Measurements from ENCODE around the gene ME2. TPM values are rescaled to one million over a fixed set of nuclear protein-coding genes. Genes with fewer than 3 reads are reported as not detected.
"Not testable (repeated sequence)": the region's sequence is repeated elsewhere in the genome, so short reads cannot be mapped to it uniquely, and the experiment has no call there.

Gene ME2
- total RNA-seq, 1 experiment from 2014 or later: 39.5 TPM

DNA sequence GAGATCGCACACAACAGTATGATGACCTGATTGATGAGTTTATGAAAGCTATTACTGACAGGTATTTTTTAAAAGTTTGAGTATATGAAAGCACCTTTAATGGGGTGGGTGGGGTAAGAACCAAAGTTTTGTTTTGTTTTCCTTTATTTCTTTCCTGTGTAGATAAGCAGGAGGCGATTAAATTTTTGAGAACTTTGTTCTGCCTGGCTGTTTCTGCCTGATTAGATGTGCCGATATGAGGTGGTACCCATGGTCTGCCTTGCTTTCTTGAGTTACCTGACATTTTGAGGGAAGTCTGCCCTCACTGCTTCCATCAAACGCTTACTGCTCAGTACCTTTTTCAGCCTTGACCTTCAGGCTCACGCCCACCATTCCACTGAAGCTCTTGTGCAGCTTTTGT is 39.2 kb downstream of the ME2 start:
- no peak for DNase-seq (ENCODE audit: low read depth)

DNA sequence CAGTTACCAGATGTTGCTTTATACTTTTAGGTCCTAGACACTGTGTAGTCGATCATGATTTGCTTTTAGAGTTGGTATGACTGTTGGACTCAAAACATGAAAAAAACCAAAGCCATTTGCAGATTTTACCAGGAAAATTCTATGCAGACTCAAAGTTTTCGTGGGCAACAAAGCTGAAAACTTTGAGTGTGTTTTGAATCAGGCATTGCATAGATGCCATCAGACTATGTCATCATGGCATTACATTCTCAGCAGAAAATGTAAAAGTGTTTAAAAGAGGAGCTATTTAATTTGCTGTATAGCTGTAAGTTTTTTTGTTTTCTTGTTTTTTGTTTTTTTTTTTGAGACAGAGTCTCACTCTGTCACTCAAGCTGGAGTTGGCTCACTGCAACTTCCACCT is 45.5 kb downstream of the ME2 start:
- no peak for DNase-seq (ENCODE audit: low read depth)

DNA sequence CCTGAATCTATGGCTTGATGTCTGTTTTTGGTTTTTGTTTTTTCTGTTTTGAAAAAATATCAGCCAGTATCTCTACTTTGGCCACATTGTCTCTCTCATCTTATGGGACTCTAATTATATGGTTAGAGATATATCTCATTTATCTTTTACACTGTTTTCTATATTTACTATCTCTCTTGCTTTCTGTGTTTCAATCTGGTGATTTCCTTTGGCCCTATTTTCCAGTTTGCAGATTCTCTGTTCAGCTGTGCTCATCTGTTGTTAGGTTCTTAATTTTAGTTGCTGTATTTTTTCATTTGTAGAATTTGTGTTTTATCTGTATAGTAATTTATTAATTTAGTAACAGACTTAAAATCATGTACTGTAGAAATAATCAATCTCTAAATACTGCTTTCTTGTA is 47.6 kb downstream of the ME2 start:
- no peak for DNase-seq (ENCODE audit: low read depth)

DNA sequence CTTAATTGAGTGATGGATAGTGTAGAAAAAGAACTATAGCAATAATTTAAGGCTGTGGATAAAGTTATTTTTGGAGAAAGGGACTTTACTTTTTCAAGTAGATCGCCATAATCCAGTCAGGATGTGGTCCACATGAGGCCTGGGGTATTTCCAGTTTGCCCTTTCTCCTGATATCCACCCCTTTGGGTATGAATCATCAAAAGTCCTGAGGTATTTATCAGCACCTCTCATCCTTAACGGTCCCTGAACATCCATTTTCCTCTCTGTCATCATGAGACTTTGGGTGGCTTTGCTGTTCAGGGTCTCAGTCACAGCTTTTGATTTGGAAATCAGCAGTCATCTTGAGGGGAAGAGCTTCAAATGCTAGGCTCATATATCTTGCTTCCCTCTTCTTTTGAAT is 49.6 kb downstream of the ME2 start:
- peak; percentile 30 for DNase-seq (ENCODE audit: low read depth)

DNA sequence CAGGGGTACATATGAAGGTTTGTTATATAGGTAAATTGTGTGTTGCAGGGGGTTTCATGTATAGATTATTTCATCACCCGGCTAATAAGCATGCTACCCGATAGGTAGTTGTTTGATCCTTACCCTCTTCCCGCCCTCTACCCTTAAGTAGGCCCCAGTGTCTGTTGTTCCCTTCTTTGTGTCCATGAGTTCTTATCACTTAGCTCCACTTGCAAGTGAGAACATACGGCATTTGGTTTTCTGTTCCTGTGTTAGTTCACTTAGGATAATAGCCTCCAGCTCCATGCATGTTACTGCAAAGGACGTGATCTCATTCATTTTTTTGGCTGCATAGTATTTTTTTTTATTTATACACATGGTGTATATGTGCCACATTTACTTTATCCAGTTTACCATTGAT is 54.8 kb downstream of the ME2 start:
- no peak for DNase-seq (ENCODE audit: low read depth)

DNA sequence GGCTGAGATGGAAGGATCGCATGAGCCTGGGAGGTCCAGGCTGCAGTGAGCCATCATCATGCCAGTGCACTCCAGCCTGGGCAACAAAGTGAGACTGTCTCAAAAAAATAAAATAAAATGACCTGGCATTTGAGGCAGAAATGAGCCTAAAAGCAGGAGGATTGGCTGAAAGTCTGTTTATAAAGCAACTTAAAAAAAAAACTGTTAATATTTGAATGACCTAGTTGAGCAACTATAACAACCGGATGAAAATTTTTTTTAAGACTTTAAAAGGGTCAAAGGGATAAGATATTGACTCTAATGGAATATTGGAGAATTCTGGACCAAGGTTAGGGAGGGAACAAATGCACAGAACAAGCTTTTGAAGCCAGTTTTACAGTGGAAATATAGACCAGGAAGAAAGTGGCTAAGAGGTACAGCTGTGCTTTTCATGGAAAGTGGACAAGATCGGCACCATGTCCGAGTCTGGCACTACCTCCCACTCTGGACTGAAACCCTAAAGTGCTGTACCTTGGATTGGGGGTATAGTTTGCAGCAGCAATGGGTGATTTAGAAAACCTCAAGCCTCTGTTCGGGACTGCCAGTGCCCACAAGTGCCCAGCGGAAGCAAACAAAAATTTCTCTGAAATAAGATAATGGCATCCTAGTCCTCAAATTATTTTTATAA is 55.8 kb downstream of the ME2 start:
- no peak for DNase-seq (ENCODE audit: low read depth)

DNA sequence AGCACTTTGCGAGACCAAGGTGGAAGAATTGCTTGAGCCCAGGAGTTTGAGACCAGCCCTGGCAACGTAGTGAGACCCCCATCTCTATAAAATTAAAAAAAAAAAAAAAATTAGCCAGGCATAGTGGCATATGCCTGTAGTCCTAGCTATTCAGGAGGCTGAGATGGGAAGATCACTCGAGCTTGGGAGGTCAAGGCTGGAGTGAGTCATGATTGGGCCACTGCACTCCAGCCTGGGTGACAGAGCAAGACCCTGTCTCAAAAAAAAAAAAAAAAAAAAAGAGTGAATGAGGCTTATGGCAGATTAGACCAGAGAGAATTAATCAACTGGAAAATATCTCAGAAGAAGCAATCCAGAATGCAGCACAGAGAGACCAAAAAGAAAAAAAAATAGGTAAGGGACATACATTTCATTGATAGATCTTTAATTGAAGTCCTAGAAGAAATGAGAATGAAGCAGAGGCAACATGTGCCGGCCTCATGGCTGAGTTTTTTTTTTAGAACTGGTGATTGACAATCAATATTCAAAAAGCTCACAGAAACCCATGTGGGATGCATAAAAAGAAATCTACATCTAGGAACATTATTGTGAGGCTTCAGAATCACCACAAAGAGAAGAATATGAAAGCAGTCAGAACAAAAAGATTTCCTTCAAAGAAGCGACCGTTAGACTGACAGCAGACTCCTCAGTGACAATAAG is 56.7 kb downstream of the ME2 start:
- DNase-seq (ENCODE audit: low read depth): no peak

DNA sequence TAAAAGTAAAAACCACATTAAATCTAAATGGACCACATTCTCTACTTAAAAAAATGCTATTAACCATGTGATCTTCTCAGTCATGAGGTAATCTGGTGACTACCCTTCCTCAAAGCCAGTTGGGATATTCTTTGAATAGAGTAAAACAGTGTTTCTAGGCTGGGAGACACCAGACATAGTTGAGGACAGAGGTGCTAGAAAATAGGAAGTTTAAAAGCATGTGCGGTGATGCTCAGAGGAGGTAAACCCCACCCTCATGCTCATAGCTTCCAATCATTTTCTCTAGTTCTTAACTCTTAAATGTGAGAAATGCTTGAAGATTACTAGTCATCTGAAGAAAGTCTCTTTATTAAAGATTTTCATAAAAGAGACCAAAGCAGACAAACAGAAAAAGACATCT is 58.3 kb downstream of the ME2 start:
- no peak for DNase-seq (ENCODE audit: low read depth)

DNA sequence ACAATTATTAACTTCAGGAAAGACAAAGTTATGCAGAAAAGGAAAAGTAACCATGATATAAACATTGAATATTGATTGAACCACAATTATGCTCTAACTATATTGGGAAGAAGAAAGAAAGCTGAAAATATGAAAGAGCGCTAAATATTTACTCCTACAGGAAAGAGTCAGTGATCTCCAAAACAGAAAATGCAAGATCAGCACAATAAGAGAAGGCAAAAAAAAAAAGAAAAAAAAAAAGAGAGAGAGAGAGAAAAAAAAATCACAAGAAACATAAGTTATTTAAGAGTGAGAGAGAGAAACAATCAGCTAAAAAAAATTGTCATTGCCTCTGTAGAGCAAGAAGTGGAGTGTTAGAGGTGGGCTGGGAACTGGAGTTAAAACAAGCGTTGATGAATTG is 60.0 kb downstream of the ME2 start:
- no peak for DNase-seq (ENCODE audit: low read depth)

DNA sequence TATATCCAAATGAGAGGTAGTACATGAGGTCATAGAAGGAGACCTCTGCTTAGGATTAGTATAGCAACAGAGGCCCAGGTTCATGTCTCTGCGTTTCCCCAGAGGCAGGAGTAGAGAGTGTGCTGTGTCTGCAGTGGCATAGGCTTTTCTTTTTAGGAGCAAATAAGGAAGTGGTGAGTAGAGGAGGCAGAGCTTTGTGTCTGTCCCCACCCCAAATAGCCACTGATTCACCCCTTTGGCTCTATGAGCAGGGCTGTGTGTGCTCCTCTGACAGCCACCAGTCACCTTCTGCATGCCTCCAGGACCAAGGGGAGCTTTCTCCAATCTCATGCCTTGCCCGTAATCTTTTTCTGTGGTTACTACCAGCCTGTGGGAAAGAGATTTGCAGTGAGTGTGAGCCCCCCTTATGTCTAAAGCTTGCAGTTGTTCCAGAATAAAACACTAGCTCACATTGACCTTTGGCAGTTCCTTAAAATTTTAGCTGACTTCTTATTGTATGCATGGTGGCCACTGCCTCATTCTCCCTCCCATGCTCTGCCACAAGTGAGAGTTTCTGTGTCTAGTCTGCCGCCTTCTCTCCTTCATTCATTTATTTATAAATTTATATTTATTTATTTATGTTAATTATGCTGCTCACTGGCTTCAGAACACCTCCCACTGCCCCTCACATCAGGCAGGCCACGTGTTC is 65.5 kb downstream of the ME2 start:
- DNase-seq (ENCODE audit: low read depth): no peak

DNA sequence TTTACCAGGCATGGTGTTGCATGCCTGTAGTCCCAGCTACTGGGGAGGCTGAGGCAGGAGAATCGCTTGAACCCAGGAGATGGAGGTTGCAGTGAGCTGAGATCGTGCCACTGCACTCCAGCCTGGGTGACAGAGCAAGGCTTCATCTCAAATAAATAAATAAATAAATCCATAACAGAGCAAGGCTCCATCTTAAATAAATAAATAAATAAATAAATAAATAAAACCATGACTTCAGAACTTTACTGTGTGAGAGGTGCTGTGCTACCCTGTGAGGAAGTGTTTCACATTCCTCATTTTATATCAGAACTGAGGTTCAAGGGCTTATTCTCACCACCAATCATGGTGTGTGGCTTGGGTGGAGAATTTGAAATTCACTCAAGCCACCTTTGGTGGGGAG is 67.0 kb downstream of the ME2 start:
- DNase-seq (ENCODE audit: low read depth): not testable (repeated sequence)

DNA sequence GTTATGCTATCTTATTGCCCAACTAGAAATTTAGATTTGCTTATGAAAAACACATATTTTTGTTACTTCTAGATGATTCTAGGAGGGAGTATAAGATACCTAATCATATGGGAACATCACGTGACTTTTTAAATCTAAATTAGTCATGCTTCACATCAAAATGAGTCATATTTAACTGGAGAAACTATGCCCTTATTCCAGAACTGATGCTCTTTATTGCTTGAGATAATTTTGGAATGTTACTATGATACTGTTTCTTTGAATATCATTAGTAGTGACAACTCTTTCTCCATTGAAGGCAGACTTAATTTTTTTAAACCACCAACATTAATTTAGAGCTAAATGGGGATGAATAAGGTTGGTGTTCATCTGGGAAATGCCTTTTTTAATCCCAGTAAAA is 69.0 kb downstream of the ME2 start:
- DNase-seq (ENCODE audit: low read depth): peak; percentile 38

DNA sequence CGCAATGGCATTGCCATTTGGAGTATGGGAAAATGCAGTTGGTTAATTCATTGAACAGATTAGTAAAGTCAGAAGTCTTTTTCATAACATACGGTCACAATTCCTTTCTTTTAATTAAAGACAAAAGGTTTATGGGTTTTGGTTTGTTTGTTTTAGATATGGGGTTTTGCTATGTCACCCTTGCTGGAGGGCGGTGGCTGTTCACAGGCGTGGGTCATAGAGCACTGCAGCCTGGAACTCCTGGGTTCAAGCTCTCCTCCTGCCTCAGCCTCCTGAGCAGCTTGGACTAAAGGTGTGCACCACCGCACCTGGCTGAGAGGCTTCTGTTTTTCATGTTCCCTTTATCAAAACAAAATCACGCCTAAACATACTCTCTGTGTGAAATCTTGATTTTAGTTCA is 70.3 kb downstream of the ME2 start:
- no peak for DNase-seq (ENCODE audit: low read depth)

DNA sequence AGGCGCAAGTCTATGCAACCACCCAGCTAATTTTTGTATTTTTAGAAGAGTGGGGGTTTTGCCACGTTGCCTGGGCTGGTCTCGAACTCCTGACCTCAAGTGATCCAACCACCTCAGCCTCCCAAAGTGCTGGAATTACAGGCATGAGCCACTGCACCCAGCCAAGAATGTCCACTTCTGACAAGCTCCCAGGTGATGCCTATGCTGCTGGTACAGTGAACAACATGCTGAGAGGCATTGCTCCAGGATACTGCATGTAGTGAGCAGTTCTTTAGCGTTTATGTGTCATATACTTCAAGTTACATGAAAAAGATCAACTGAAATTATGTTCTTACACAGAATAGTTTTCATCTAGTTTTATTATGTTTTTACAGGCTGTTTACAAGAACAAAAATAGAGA is 71.7 kb downstream of the ME2 start:
- DNase-seq (ENCODE audit: low read depth): no peak

DNA sequence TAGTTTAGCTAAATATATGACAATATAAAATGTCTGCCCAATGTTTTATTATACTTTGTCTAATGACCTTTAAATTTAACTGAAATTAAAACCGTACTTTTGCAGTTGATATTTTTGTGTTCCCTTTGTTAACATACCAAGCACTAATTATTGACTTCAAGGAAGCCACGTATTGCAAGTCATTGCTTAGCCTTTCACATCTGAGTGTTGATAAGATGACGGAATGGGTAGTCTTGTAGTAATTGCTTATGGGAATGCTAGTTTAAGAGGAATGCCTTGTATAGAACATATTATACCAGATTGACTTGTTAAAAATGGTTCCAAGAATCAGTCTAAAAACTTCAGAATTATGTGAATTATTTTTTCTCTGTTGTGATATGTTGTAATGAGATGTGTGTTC is 74.9 kb downstream of the ME2 start:
- DNase-seq (ENCODE audit: low read depth): no peak

DNA sequence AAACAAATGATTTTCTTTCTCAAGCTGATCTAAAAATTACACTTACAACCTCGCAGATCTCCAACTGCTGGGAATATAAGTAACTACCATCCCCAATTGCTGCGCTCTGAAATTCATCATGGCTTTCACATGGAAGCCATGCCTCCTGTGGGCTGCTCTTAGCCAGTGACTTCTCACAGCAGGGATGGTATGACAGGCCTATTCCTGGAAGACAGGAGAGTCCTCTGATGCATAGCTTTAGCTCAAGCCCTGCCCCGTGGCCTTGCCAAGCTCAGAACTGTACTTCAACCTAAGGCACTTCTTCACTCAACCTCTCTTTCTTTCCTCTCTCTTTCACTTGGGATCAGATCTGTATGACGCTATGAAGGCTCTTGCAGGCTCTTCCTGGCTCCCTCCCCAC is 76.3 kb downstream of the ME2 start:
- DNase-seq (ENCODE audit: low read depth): no peak

DNA sequence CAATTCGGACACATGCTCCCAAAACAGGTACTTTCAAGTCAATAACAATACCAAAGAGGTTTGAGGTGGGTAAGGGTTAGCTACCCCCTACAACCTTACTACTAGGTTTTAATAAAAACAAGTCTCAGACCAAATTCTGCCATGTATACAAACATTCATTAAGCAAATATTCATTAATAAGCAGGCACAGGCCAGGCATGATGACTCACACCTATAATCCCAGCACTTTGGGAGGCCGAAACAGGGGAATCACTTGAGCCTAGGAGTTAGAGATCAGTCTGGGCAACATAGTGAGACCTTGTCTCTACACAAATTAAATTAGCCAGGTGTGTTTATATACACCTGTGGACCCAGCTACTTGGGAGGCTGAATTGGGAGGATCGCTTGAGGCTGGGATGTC is 77.2 kb downstream of the ME2 start:
- no peak for DNase-seq (ENCODE audit: low read depth)

DNA sequence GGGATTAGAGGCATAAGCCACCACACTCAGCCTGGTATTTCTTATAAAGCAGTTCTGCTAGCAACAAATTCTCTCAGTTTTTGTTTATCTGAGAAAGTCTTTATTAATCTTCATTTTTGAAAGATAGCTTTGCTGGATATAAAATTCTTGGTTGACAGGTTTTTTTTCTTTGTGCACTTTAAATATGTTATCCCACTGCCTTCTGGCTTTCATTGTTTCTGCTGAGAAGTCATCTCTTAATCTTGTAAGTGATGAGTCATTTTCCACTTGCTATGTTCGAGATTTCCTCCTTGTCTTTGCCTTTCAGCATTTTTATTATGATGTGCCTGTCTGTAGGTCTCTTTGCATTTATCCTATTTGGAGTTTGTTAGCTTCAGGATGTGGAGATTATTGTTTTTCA is 83.1 kb downstream of the ME2 start:
- no peak for DNase-seq (ENCODE audit: low read depth)

DNA sequence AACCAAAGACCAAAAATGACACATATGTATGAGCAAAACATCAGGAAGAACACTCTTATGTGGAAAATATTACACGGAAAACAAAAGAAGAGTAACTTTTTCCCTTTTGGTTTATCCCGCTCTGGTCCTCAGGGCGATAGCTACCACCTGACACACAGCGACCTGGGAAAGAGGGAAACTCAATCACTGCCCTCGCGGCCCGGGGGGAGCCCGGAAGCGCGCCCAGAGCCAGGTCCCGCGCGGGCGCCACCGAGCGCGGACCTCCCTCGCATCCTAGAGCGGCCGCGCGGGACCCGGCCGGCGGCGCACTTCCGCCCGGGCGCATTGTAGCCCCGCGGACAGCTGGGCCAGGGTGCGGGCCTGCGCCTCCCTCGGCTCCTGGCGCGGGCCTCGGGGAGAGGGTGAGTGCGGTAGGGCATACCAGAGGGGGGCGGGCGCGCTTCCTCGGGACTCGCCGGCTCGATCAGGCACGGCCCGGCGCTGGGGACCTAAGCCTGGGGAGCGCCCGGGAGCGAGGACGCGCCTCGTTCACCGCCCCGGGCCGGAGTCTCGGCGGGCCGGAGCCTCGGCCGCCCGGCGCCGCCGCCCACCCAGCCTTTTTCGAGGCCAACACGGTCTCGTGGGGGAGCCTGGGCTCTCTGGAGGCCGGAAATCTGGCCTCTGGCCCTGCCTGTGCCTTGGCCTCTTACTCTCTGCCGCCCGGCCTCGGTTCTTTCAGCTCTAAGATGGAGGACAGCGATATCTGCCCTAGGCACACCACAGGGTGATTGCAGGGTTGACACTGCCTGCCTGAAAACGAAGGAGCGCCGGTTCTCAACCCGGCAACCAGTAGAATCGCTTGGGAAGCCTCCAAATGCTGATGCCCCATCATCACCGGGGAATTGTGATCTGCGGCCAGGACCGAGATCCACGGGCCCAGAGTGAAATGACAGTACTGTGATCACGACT is 89.1 kb downstream of the ME2 start, which contains the start of gene ELAC1:
Gene ELAC1 (plus strand): TSS at position 327 of the 948 bp plus-strand sequence. CDS start 6,365 bp downstream, outside the sequence.
- peak; percentile 80 for DNase-seq (ENCODE audit: low read depth)

DNA sequence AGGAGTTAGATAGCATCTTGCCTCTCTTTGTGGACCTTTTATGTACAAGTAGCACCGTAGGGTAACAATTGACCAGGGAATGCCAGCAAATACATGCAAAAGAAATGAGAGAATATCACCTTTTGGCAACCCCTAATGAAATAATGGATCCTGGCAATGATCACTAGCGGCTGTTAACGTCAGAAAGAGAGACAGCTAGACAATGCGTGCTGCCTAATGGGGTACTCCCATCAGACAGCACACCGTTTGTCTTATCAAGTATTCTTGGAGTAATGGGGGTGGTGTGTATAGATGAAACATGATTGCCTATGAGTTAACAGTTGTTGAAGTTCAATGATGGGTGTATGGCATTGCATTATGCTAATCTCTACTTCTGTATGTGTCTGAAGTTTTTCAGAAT is 90.5 kb downstream of the ME2 start:
- DNase-seq (ENCODE audit: low read depth): no peak

DNA sequence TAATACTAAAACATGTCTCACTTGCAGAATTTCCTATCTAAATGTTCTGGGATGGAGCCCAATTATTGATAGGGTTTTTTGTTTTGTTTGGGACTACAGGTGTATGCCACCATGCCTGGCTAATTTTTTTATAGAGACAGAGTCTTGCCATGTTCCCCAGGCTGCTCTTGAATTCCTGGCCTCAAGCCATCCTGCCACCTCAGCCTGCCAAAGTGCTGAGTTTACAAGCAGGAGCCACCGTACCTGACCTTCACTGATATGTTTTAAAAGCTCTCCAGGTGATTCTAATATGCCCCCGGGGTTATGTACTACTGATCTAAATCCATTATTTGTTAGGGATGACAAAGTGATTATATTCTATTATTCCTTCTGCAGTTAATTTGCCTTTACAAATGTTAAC is 91.1 kb downstream of the ME2 start:
- DNase-seq (ENCODE audit: low read depth): no peak

DNA sequence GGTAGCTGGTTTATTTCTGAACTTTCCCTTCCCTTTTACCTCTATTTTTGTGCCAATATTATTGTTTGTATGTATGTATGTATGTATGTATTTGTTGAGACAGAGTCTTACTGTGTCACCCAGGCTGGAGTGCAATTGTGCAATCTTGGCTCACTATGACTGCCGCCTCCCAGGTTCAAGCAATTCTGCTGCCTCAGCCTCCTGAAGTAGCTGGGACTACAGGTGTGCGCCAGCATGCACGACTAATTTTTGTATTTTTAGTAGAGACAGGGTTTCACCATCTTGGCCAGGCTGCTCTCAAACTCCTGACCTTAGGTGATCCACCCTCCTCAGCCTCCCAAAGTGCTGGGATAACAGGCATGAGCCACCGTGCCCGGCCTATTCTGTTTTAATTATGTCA is 93.5 kb downstream of the ME2 start:
- not testable (repeated sequence) for DNase-seq (ENCODE audit: low read depth)
